ENCODE measurements around the gene STK40. TPM values are rescaled to one million over a fixed set of nuclear protein-coding genes. Genes with fewer than 3 reads are reported as not detected.

Gene STK40
- total and polyA plus RNA-seq, 9 donors: 22.9 to 104 (median 67.6) TPM

DNA sequence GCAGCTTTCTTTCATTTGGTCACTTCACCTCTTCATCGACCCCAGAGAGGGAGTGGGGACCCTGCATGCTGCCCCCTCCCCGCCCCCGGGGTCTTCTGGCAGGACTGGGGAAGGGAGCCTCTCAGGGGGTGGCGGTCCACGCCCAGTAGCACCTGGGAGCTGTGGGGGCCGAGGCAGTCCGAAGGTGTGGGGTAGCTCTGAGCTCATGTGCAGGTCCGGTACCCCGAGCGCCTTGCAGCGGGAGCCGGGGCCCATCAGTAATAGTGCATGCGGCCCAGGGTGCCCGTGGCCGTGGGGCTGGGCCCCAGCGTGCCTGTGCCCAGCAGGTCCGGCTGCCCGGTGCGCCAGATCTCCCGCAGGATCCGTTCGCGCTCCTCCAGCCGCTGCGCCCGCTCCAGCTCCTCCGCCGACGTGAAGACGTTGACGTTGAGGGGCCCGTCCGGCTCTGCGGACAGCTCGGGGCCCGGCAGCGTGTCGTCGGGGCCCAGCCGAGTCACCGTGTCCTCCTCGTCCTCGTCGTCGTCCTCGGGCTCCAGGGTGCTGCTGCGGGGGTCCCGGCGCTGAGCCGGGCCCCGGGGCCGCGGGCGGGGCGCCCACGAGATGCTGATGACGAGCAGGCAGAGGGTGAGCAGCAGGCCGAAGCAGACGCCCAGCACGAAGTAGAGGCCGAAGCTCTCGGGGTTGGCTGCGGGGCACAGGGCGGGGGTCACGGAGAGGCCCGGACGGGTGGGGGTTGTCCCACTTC lies 63.5 kb downstream of the STK40 start:
- no peaks in the 10 kb centered on the region for H3K36me3 ChIP-seq

GRCh38 chr1:36321119-36321951 lies 64.4 kb downstream of the STK40 start:
- no peak for TF ChIP-seq CTCF (IDR thresholded peaks at IDR 0.05)
- TF ChIP-seq POLR2A (IDR thresholded peaks at IDR 0.05): peak; percentile 36
- H3K27me3 ChIP-seq: no peaks in the 10 kb centered on the region
- no peaks in the 10 kb centered on the region for H3K9me3 ChIP-seq
- no peaks in the 10 kb centered on the region for H3K36me3 ChIP-seq
- peak overlapping the region; percentile 39 for H3K4me3 ChIP-seq
- peaks cover 13% of the 10 kb centered on the region for H3K4me1 ChIP-seq (ENCODE audit: insufficient read depth)
- intact Hi-C loops (cut with DNase I): loop anchor here in 3 of 4 donors (5.0 kb wide), 3 partner anchors 46 to 66 kb away; partner anchors contain the start of gene STK40 (in 1 of the 3)
- DNase-seq: peak; percentile 92 to 95 (median 94)
- WGBS, 3 donors: 6 to 16% (median 11%) methylated on average over 34 to 59 of the region's 59 CpGs
- peak overlapping the region; percentile 72 to 98 for H3K27ac ChIP-seq

More for the DNA sequence above, 63.5 kb downstream of the STK40 start:
- H3K9me3 ChIP-seq: no peaks in the 10 kb centered on the region
- H3K27ac ChIP-seq: peak overlapping the region; percentile 72 to 98
- 8 to 35% (median 11%) methylated on average over 13 to 67 of the region's 67 CpGs for WGBS, 3 donors
- peaks cover 13% of the 10 kb centered on the region for H3K4me1 ChIP-seq (ENCODE audit: insufficient read depth)
- no peak for TF ChIP-seq EP300 (IDR thresholded peaks at IDR 0.05)
- no peak for TF ChIP-seq POLR2A (IDR thresholded peaks at IDR 0.05)
- TF ChIP-seq CTCF (IDR thresholded peaks at IDR 0.05): no peak
- DNase-seq: peak; percentile 50 to 74 (median 64)
- H3K27me3 ChIP-seq: no peaks in the 10 kb centered on the region
- peak overlapping the region; percentile 65 for H3K4me3 ChIP-seq
- intact Hi-C loops (cut with DNase I): loop anchor here in 3 of 4 donors (5.0 kb wide), 3 partner anchors 45 to 65 kb away; partner anchors contain the start of gene STK40 (in 1 of the 3)

- H3K36me3 ChIP-seq: no peaks in the 10 kb centered on the region
- peaks cover 13% of the 10 kb centered on the region for H3K4me1 ChIP-seq (ENCODE audit: insufficient read depth)
- H3K27me3 ChIP-seq: no peaks in the 10 kb centered on the region
- peak overlapping the region; percentile 35 to 98 for H3K27ac ChIP-seq
- H3K9me3 ChIP-seq: no peaks in the 10 kb centered on the region
- 4 to 10% (median 8%) methylated on average over 22 to 23 of the region's 23 CpGs for WGBS, 3 donors
- no peak for DNase-seq
- peak overlapping the region; percentile 39 for H3K4me3 ChIP-seq
- intact Hi-C loops (cut with DNase I): loop anchor here in 3 of 4 donors (5.0 kb wide), 3 partner anchors 47 to 67 kb away; partner anchors contain the start of gene STK40 (in 1 of the 3)
- TF ChIP-seq CTCF (IDR thresholded peaks at IDR 0.05) (no peak), POLR2A (IDR thresholded peaks at IDR 0.05) (no peak), EP300 (IDR thresholded peaks at IDR 0.05) (no peak)
Observed at GRCh38 chr1:36320767-36321118, 65.0 kb downstream of the STK40 start.

- 10 to 14% (median 12%) methylated on average over 16 of the region's 16 CpGs for WGBS, 3 donors
- Histone ChIP-seq H3K27me3 (no peaks in the 10 kb centered on the region), H3K27ac (peak overlapping the region; percentile 35 to 98), H3K9me3 (no peaks in the 10 kb centered on the region), H3K36me3 (no peaks in the 10 kb centered on the region), H3K4me1 (ENCODE audit: insufficient read depth) (peaks cover 13% of the 10 kb centered on the region), H3K4me3 (peak overlapping the region; percentile 39)
- DNase-seq: peak; percentile 52 to 74 (median 65)
- TF ChIP-seq CTCF (IDR thresholded peaks at IDR 0.05) (no peak), POLR2A (IDR thresholded peaks at IDR 0.05) (no peak), EP300 (IDR thresholded peaks at IDR 0.05) (no peak)
- intact Hi-C loops (cut with DNase I): loop anchor here in 3 of 4 donors (5.0 kb wide), 3 partner anchors 47 to 67 kb away; partner anchors contain the start of gene STK40 (in 1 of the 3)
Observed at GRCh38 chr1:36320291-36320761, 65.4 kb downstream of the STK40 start.
